ENCODE data around the gene NOTCH2.
A peak's percentile ranks its signal among the peaks of the same experiment; 100 is the strongest.
"Not testable (repeated sequence)": the region's sequence is repeated elsewhere in the genome, so short reads cannot be mapped to it uniquely, and the experiment has no call there.

The NOTCH2 gene

DNA sequence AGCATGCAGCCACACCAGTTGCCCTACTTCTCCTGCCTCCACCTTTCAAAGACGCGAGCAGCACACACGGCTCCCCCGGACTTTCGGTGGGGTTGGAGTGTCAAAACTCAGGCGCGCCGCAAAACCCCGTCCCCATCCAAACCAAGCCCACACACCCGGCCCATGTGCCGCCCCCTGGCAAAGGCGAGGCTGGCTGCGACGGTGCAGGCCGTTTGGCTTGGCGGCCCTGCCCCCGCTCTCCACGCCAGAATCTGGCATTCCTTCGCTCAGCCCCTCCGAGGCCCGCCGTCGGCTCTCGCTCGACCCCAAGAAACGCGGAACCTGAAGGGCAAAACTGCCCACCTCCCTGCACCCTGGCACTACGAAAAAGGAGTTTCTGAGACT lies 787 bp downstream of the NOTCH2 start:
- DNase-seq (ENCODE audit: low read depth, low spot score), result not testable (repeated sequence)

DNA sequence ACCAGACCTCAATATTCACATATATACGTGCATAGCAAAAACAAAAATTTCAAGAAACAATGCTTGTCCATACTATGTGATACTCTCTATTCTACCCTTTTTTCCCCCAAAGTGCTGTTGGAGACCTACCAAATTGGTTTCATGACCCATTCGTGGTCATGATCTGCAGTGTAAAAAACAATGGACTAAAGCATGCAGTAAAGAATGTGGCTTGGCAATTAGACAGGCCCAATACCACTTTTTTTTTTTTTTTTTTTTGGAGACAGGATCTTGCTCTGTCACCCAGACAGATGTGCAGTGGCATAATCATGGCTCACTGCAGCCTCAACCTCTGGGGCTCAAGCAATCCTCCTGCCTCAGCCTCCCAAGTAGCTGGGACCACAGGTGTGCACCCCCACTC lies 21.3 kb downstream of the NOTCH2 start:
- DNase-seq (ENCODE audit: low read depth, low spot score), result not testable (repeated sequence)

DNA sequence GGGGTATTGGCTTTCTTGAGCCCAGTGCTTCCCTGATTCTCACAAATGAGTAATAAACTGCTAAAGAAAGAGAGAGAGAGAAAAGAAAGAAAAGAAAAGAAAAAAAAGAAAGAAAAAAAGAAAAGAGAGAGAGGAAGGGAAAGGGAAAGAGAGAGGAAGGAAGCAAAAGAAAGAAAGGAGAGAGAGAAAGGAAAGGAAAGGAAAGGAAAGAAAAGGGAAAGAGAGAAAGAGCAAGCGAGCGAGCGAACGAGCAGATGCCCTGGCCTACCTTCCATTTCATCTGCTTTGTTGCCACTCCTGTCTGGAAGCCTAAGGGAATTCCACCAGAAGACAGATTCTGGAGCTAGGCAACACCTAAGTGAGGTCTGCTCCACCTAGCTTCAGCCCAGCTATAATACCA lies 27.7 kb downstream of the NOTCH2 start:
- not testable (repeated sequence) for DNase-seq (ENCODE audit: low read depth, low spot score)

DNA sequence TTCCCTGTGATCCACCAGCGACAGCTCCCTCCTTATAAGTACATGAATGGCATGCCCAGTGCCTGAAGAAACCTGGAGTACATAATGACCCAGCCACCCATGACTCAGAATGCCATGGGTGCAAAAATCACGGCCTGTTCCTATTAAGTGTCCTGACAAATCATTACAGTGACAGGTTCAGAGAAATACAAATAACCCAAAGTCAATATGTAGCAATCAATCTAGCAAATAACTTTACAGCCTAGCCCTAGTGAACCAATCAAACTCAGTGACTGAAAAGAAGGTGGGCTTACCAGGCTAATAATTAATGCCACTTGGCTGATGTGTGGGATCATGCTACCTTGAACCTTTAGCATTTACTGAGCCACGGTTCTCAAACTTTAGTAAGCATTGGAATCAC lies 37.2 kb downstream of the NOTCH2 start:
- DNase-seq (ENCODE audit: low read depth, low spot score), result not testable (repeated sequence)

DNA sequence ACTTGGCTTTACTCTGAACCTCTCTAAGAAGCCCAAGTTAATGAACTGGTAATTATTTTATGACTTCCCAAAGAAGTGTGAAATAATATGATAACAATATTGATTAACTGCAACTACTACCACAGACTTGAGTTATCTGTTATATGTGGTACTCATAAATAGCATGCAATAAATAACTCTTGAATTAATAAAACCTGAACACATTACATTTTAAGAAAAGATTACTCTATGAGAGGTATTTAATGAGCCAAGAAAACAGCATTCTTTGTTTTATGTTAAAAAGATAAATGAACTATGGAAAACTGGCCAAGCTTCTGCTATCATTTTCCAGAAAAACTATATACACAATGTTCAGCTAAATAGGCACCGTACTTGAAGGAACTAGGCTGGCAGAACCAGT lies 45.7 kb downstream of the NOTCH2 start:
- not testable (repeated sequence) for DNase-seq (ENCODE audit: low read depth, low spot score)

DNA sequence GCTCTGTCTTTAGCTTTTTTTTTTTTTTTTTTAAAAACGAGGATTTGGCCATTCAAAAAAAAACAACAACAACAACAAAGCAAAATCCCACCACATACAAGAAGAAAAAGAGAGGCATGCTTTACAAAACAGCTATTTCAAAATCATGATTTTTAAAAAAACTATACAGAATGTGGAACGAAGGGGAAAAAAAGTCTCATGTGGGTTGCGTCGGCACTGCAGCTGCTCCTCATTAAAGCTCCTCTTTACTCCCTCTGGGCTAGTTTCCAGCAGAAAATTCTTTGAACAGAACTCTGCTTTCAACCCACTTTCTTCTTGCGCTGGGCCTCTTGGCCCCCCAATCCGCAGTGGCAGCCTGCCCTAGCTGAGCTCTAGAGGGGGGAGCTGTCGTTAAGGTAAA lies 54.5 kb downstream of the NOTCH2 start:
- DNase-seq (ENCODE audit: low read depth, low spot score), result not testable (repeated sequence)

DNA sequence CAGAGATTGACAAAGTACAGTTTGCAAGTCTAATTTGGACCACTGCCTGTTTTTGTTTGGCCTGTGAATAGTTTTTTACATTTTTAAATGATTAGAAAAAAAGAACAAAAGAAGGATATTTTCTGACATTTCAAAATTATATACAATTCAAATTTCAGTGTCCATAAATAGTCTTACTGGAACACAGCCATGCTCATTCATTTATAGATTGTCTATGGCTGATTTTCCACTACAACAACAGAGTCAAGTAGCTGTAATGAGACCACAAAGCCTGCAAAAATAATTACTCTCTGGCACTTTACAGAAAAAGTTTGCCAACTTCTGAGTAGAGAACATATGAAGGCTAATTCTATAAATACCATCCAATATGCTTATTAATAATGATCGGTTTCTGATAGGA lies 61.1 kb downstream of the NOTCH2 start:
- DNase-seq (ENCODE audit: low read depth, low spot score), result not testable (repeated sequence)

DNA sequence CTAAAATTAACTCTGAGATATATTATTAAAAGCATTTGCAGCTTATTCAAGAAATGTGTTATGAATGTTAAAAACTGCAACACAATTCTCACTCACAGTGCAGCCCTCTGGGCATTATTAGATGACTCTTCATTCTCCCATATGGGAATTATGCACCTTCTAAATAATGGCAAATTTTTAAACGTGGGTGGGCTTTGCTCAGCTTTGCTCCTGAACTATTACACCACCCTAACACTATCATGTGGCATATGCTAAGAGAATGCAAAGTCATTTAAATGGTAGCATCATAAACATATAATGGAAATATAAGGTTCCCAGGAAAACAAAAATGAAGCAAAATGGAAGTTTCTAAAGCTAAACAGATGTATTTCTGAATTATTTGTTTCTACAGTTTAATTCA lies 61.6 kb downstream of the NOTCH2 start:
- not testable (repeated sequence) for DNase-seq (ENCODE audit: low read depth, low spot score)

DNA sequence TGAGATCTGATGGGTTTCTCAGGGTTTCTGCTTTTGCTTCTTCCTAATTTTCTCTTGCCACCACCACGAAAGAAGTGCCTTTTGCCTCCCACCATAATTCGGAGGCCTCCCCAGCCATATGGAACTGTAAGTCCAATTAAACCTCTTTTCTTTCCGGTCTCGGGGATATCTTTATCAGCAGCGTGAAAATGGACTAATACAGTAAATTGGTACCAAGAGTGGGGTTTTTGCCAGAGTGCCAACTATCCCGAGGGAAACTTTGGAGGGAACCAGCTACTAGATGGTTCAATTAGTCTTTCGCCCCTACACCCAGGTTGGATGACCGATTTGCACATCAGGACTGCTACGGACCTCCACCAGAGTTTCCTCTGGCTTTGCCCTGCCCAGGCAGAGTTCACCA lies 68.4 kb downstream of the NOTCH2 start:
- DNase-seq (ENCODE audit: low read depth, low spot score), result not testable (repeated sequence)

DNA sequence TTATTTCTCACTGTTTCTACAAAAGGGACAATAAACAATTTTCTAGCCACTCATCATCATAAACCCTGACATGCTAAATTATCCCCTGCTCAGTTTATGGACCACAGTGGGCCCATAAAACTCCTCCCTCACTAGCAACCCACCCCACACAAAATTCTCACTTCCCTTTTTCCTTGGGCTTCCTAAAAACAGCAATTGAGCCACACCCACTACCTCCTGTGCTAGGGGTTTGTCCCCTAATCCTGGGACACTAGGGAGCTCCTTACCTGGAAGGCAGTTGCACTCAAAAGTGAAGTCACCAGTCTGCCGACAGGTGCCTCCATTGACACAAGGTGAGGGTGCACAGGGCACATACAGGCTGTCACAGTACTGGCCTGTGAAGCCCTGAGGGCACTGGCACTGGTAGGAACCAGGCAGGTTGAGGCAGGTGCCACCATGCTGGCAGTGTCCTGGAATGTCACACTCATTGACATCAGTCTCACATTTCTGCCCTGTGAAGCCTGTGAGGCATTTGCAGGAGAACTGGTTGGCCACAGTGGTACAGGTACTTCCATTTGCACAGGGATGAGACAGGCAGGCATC lies 72.6 kb downstream of the NOTCH2 start:
- not testable (repeated sequence) for DNase-seq (ENCODE audit: low read depth, low spot score)

DNA sequence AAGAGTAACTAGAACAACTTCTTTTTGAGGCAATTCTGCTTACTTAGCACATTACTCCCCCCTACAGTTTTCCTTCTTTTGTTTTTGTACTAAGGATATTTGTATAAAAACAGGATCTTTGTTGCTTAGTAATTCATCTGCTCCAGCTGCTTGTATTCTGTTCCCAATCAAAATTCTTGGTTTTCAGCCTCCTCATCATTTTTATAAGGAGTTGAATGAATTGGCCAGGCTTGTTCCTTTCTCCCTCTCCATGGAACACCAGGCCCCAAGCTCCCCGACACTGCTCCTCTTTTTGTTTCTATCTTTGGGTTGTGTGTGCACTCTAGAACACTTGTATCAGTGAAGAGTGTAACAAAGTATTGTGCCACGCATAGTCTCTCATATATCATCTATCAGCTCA lies 73.5 kb downstream of the NOTCH2 start:
- not testable (repeated sequence) for DNase-seq (ENCODE audit: low read depth, low spot score)

DNA sequence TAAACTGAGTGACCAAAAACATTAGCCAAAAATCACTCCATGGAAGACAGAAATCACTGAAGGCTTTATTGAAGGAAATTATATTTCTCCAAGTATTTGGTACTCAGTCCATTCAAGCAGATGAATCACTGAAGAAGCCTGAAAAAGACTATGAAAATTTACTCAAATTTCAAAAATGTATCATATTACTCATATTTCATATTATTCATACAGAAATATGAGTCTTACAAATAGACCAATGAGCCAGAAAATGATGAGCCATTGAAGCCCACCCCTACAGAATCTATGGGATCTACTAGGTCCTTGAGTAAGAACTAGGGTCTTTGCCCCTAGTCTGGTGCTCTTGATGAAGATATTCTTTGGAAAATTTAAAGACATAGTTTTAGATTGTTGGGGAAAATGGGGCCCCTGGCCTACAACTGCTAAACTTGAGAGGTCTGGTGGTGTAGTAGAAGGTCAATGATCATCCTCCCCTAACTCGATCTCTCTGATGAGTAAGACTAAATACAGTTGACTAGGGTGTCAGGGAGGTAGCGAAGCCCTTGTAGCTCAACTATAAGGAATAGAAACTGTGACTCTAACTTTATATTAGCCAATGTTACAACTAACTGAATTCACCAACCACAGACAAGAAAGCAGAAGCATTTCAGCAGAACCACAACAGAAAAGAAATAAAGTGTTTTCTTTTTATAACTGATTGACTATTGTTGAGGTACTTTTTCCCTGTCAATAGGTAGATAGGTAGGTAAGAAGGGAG lies 81.0 kb downstream of the NOTCH2 start:
- no peak for DNase-seq (ENCODE audit: low read depth, low spot score)

DNA sequence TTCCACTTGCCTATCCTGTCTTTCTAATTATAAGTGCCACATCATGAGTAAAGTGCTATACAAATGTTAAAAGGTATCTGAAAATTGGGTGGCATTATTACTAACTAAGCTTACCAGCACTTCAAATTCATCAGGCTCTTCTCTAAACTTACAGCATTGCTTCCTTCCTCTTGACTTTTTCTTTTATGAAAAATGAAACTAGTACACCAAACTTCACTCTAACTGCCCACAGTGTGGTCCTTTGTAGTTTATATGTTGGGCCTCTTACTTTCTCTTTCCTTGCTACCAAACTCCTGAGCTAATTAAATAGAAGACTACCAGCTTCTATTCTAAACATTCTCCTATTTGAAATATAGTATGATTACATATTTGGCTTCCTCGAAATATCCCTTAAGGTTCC lies 81.8 kb downstream of the NOTCH2 start:
- no peak for DNase-seq (ENCODE audit: low read depth, low spot score)

DNA sequence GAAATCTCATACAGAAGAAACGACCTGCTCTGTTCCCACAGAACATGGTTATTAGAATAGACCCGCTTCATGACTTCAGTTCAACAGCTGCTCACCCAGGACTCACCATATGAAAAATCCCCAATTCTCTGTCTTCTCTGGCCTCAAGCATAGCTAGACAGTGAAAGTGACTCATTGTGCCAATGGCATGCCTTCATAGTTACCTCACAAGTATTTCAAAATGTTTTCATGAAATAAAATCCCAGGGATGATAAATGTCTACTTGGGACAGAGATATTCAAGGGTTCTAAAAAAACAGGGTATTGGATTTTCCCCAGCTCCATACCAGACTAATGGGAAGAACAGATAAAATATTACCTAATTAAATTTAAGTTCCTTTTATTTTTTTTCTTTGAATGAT lies 82.3 kb downstream of the NOTCH2 start:
- DNase-seq (ENCODE audit: low read depth, low spot score), result peak; percentile 44

DNA sequence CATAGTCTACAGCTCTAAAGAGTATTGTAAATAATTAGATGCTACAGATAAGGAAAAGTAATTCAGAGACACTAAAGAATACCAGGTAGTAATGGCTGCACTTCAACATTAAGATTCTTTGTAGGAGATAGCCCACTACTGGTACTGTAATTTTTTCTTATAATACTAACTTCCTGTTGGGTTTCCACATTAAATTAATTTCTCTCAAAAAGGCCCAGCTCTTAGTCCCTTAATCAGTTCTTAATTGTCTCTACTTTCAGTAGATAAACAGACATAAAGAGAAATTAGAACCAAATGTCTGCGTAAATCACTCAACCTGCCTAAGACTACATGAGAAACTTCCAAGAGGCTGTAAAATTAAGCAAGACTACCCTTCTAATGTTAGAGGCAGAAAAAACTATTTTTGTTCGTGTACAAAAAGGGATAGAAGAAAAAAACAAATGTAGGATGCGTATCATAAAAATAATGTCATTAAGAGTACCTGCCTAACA lies 83.4 kb downstream of the NOTCH2 start:
- DNase-seq (ENCODE audit: low read depth, low spot score), result no peak

DNA sequence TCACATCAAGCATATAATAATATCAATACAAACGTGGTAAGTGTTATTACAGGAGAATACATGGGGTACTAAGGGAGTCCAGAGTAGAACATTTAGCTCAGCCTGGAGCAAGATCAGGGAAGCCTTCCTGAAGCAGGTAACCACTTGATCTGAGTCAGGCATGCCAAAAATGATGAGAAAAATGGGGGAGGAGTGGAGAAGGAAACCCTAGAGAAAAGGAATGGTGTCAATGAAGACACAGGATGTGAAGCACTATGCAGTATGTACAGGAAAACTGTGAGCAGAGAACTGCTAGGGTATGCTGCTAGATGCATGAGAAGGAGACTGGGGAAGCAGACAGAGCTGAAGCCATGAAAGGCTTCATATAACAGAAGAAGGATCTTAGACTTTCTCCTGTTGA lies 84.7 kb downstream of the NOTCH2 start:
- DNase-seq (ENCODE audit: low read depth, low spot score), result no peak

DNA sequence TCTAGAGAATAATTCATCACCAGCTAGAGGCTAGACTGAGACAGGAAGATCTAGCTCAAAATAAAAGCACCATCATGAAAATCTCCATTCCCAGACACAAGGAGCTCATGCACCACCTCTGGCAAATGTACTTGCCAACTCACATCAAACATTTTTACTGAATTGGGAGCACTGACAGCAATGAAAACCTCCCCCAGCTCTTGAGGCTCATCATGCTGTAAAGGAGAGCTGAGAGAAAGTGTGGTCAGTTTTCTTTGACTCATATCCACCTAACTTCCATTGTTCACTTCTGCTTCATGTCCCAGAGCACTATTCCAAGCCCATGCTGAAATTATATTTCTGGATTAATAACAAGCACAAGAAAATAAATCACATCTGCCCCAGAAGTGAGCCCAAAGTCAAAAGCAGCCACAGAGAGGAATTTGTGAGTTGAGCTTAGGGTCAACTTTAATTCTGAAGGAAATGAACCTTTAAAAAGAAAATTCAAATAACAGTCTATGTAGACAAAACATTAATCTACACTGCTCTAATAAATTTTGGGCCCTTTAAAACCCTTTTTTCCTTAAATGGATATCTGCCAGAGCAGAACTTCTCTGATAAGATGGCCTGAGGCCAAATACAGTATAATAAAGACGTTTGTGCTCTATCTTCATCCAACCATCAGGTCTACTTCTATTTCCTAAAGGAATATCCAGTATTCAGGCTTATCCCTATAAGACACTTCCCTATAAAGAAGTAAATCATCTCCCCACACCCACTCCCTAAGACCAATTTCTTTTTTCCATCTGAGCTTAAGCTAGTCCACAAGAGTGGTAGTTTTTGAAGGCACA lies 87.3 kb downstream of the NOTCH2 start:
- no peak for DNase-seq (ENCODE audit: low read depth, low spot score)

DNA sequence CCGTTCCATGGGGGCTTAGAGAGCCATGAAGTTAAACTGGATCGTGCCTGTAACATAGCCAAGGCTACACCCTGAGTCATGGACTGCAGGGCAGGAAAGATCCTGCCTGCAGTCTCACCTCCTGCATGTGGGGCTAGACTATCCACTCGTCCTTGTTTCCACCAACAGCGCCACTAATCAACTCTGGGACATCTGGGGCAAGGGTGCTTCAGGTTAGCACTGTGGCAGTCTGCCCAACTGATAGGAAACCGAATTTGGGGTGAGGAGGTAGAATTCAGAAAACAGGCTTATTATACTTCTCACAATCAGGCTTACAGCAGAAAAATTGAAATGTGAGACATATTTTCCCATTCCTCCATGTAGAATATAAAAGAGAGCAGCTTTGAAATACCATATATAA lies 88.0 kb downstream of the NOTCH2 start:
- DNase-seq (ENCODE audit: low read depth, low spot score), result no peak

DNA sequence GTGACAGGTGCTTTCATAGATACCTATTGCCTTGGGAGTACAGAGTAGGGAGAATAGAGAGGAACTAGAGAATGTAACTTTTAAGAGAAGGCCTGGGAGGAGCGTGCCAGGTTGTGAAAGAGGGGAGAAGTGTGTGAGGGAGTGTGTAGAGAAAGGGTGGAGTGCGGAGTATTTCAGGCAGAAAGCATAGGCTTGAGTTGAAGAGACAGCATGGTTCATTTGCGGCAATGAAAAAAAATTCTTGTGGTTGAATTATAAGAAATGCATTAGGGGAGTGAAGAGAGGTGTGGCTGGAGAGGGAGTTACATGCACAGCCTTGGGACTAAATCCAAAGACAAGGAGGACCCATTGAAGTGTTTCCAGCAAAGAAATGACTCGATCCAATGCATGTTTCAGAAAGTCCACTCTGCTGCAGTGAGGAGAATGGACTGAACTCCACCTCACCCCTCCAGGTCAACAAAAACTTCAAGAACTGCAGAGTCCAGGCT lies 91.4 kb downstream of the NOTCH2 start:
- no peak for DNase-seq (ENCODE audit: low read depth, low spot score)

DNA sequence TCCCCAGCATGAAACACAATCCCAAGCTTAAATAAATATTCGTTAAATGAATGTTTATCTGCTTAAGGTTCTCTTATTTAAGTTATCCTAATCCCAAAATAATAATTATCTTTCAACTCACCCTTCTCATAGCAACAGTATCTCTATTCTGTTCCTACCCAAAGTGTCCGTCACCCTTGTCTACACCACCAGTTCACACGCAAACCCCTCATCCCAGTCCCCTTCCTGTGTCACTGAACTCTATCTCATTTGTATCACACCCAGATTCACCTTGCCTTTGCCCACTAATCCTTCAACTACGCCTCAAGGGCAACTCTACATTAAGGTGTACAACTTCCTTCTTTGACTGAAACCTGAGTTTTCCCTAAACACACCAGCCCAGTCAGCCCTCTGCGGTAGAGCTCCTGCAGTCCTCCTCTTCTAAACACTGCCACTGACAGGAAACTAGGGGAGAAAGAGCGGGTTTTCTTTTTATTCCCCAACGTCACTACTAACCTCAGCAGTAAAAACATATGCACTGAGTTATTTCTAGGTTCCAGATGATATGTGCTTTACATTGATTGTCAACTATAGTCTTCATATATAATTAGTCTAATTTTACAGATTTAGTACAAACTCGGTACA lies 92.2 kb downstream of the NOTCH2 start:
- not testable (repeated sequence) for DNase-seq (ENCODE audit: low read depth, low spot score)

DNA sequence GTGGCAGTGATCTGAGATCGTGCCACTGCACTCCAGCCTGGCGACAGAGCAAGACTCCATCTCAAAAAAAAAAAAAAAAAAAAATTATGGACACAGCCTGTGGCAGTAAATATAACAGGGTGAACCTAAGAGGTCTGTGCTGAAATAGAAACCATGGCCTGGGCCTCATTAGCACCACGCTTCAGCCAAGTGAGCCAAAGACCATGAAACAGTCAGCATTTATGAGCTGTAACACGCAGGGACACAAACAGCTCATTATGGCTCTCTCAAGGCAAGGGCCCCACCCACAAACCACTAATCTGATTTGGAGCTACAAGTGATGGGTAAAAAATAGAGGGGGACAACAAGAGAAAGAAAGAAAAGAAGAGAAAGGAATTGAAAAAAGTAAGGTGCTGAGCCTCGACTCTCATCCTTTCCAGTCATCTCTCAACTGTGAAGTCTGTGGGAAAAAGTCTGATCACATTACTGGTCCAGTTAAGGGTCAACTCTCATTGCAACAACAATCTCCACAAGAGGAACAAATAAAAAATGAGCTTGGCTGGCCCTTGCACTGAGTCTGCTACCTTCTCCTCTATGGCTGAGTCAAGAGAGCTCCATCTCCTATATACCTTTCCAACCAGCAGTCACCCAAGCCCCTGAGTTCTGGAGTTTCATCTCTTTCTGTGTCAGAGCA lies 93.7 kb downstream of the NOTCH2 start:
- DNase-seq (ENCODE audit: low read depth, low spot score), result not testable (repeated sequence)

Data from smooth muscle cell of the brain vasculature (primary cell).